HAP-1 (cell line): ENCODE data around the gene PRPF40A.
"Not testable (repeated sequence)": the region's sequence is repeated elsewhere in the genome, so short reads cannot be mapped to it uniquely, and the experiment has no call there.

Experiments
- DNase-seq, 2 experiments: peaks; one replicate each; pipeline ENCODE4 v3.0.0-alpha.2; 2016 to 2020; ENCODE audit warnings: low spot score in 2 of 2
- H3K27me3 ChIP-seq: fragments of 250-450 bp; sonication (Bioruptor Pico); 2 replicates; pipeline ENCODE4 v1.5.1; 2020; ENCODE audit warnings: low read depth, mild to moderate bottlenecking, moderate library complexity
- H3K36me3 ChIP-seq: fragments of 250-450 bp; sonication (Bioruptor Pico); replicated peaks from 2 replicates; pipeline ENCODE4 v1.5.1; 2020; ENCODE audit warnings: mild to moderate bottlenecking
- H3K4me1 ChIP-seq: fragments of 250-450 bp; sonication (Bioruptor Pico); 2 replicates; pipeline ENCODE4 v1.5.1; 2020; ENCODE audit warnings: mild to moderate bottlenecking
- H3K4me3 ChIP-seq: fragments of 250-450 bp; sonication (Bioruptor Pico); 2 replicates; pipeline ENCODE4 v1.5.1; 2020; ENCODE audit warnings: mild to moderate bottlenecking, moderate library complexity
- H3K9me3 ChIP-seq: fragments of 250-450 bp; sonication (Bioruptor Pico); 2 replicates; pipeline ENCODE4 v1.5.1; 2020; ENCODE audit warnings: mild to moderate bottlenecking, moderate library complexity
- in situ Hi-C: fragments of 300-500 bp; cut with MboI; formaldehyde crosslinking; loops from 3 replicates; pipeline ENCODE4 v1.14.3; 2020; ENCODE audit warnings: low sequenced_read_pairs, inconsistent platforms, mixed read lengths

Gene PRPF40A

GRCh38 chr2:152737509-152737908 is 20.2 kb upstream of the PRPF40A start:
- in situ Hi-C loops, H3K4me3 ChIP-seq, H3K4me1 ChIP-seq, H3K27me3 ChIP-seq, H3K9me3 ChIP-seq, DNase-seq: not testable (repeated sequence)
- H3K36me3 ChIP-seq = peaks cover 42% of the 10 kb centered on the region

GRCh38 chr2:152730591-152731333 is 13.5 kb upstream of the PRPF40A start:
- peaks cover 7% of the 10 kb centered on the region; the same call in 1 of the 2 replicates for H3K36me3 ChIP-seq
- DNase-seq = no peak

GRCh38 chr2:152729844-152730243 is 12.6 kb upstream of the PRPF40A start:
- no peaks in the 10 kb centered on the region for H3K27me3 ChIP-seq
- no peaks in the 10 kb centered on the region for H3K4me1 ChIP-seq
- no peaks in the 10 kb centered on the region; the same call in none of the 2 replicates for H3K36me3 ChIP-seq
- no peak overlapping the region for H3K4me3 ChIP-seq
- no peak for DNase-seq
- no peaks in the 10 kb centered on the region for H3K9me3 ChIP-seq
- in situ Hi-C loops = no loop called here

More at GRCh38 chr2:152730591-152731333, 13.5 kb upstream of the PRPF40A start:
- Histone ChIP-seq H3K4me1 (no peaks in the 10 kb centered on the region), H3K27me3 (no peaks in the 10 kb centered on the region), H3K4me3 (no peak overlapping the region), H3K9me3 (no peaks in the 10 kb centered on the region)
- in situ Hi-C loops = no loop called here

- no peak for DNase-seq
- H3K9me3 ChIP-seq = no peaks in the 10 kb centered on the region
- H3K4me3 ChIP-seq = no peak overlapping the region
- H3K4me1 ChIP-seq = peaks cover 10% of the 10 kb centered on the region
- no peaks in the 10 kb centered on the region for H3K27me3 ChIP-seq
- H3K36me3 ChIP-seq = peaks cover 24% of the 10 kb centered on the region
- in situ Hi-C loops = no loop called here
These were observed 6.7 kb upstream of the PRPF40A start for GRCh38 chr2:152723918-152724317.

GRCh38 chr2:152722639-152723038 is 5.4 kb upstream of the PRPF40A start:
- in situ Hi-C loops = not testable (repeated sequence)
- H3K36me3 ChIP-seq = peaks cover 24% of the 10 kb centered on the region

GRCh38 chr2:152720794-152721193 is 3.5 kb upstream of the PRPF40A start:
- no peaks in the 10 kb centered on the region for H3K27me3 ChIP-seq

More at GRCh38 chr2:152722639-152723038, 5.4 kb upstream of the PRPF40A start:
- not testable (repeated sequence) for DNase-seq, H3K9me3 ChIP-seq, H3K27me3 ChIP-seq, H3K4me3 ChIP-seq
- H3K4me1 ChIP-seq = peaks cover 10% of the 10 kb centered on the region

GRCh38 chr2:152718909-152719645 is 1.8 kb upstream of the PRPF40A start:
- Histone ChIP-seq H3K4me3 (peak overlapping the region; percentile 88), H3K27me3 (no peaks in the 10 kb centered on the region), H3K9me3 (no peaks in the 10 kb centered on the region), H3K4me1 (peaks cover 17% of the 10 kb centered on the region), H3K36me3 (peaks cover 43% of the 10 kb centered on the region)
- in situ Hi-C loops = no loop called here
- peak; percentile 85 to 86 for DNase-seq

More at GRCh38 chr2:152720794-152721193, 3.5 kb upstream of the PRPF40A start:
- peaks cover 10% of the 10 kb centered on the region for H3K4me1 ChIP-seq
- DNase-seq = no peak
- in situ Hi-C loops = no loop called here
- H3K9me3 ChIP-seq = no peaks in the 10 kb centered on the region
- H3K36me3 ChIP-seq = peaks cover 27% of the 10 kb centered on the region
- H3K4me3 ChIP-seq = no peak overlapping the region

GRCh38 chr2:152718076-152718908 is 1.0 kb upstream of the PRPF40A start, which contains the start of gene ARL6IP6:
ARL6IP6 (plus strand) TSS chr2:152718620; CDS start chr2:152718625, 5 bp downstream.
- Histone ChIP-seq H3K4me3 (peak within 1 kb of the TSS; percentile 88), H3K27me3 (no peaks in the 10 kb centered on the region), H3K36me3 (peaks cover 47% of the 10 kb centered on the region), H3K4me1 (peaks cover 17% of the 10 kb centered on the region), H3K9me3 (no peaks in the 10 kb centered on the region)
- peak; percentile 84 to 95 for DNase-seq
- in situ Hi-C loops = no loop called here

- in situ Hi-C loops = no loop called here
- H3K4me1 ChIP-seq = peaks cover 17% of the 10 kb centered on the region
- H3K36me3 ChIP-seq = peaks cover 56% of the 10 kb centered on the region
These were observed 445 bp downstream of the PRPF40A start for GRCh38 chr2:152716805-152717227.

GRCh38 chr2:152715854-152716428 is 1.3 kb downstream of the PRPF40A start:
- Histone ChIP-seq H3K9me3 (no peaks in the 10 kb centered on the region), H3K4me1 (peaks cover 14% of the 10 kb centered on the region), H3K36me3 (peaks cover 58% of the 10 kb centered on the region), H3K4me3 (peak overlapping the region; percentile 88), H3K27me3 (no peaks in the 10 kb centered on the region)
- peak; percentile 47 to 71 for DNase-seq
- in situ Hi-C loops = no loop called here

More at GRCh38 chr2:152716805-152717227, 445 bp downstream of the PRPF40A start:
- DNase-seq = peak; percentile 24 to 58
- H3K27me3 ChIP-seq = no peaks in the 10 kb centered on the region
- peak overlapping the region; percentile 88 for H3K4me3 ChIP-seq
- H3K9me3 ChIP-seq = no peaks in the 10 kb centered on the region

GRCh38 chr2:152715112-152715511 is 2.1 kb downstream of the PRPF40A start:
- H3K36me3 ChIP-seq = peaks cover 59% of the 10 kb centered on the region
- in situ Hi-C loops = no loop called here
- peaks cover 9% of the 10 kb centered on the region for H3K4me1 ChIP-seq
- H3K27me3 ChIP-seq = no peaks in the 10 kb centered on the region
- H3K9me3 ChIP-seq = no peaks in the 10 kb centered on the region
- no peak for DNase-seq
- no peak overlapping the region; the same call in 1 of the 2 replicates for H3K4me3 ChIP-seq

- Histone ChIP-seq H3K4me3 (no peak overlapping the region), H3K9me3 (no peaks in the 10 kb centered on the region), H3K27me3 (no peaks in the 10 kb centered on the region), H3K36me3 (peaks cover 79% of the 10 kb centered on the region), H3K4me1 (peaks cover 7% of the 10 kb centered on the region)
- in situ Hi-C loops = no loop called here
- no peak for DNase-seq
These were observed 6.5 kb downstream of the PRPF40A start for GRCh38 chr2:152710713-152711112.

GRCh38 chr2:152708742-152709141 is 8.5 kb downstream of the PRPF40A start:
- peaks cover 69% of the 10 kb centered on the region for H3K36me3 ChIP-seq
- no peak for DNase-seq
- H3K4me1 ChIP-seq = no peaks in the 10 kb centered on the region; the same call in 1 of the 2 replicates
- in situ Hi-C loops = no loop called here
- H3K27me3 ChIP-seq = no peaks in the 10 kb centered on the region
- no peak overlapping the region for H3K4me3 ChIP-seq
- H3K9me3 ChIP-seq = no peaks in the 10 kb centered on the region
